ENCODE data around the gene CCDC136.

CCDC136 gene

DNA sequence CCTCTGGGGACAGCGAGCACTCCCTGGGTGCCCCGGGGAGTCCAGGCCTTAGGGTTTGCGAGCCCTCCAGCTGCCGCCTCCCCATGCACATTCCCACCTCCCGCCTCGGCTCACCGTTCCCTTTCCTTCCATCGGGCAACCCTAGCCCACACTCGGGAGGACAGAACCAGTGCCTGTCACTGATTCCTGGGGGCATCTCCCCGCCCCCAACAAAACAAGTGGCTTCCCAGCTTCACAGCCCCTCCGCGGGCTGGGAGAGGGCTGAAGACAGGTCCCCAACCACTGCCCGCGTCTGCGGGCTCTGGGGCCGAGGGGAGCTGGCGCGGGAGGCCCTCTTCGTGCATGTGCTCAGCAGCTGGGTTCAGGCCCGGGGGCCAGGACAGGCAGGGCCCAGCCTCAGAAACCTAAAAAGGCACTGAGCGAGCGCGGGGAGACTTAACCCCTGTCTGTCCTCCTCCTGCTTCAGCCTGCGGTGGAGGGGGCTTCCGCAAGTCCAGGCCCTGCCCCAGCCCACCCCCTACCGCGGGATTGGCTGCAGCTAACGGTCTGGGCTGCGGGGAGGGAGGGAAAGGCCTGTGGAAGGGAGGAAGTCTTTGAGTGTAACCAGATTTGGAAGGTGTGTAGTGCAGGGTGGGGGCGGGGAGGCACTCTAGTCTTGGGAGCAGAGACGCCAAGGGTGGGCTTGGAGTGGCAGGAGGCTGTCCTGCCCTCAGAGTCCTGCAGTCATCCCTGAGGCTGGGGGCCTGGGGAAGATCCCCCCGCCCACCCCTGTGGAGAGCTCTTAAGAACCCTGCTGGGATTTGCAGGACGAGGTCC, 39.6 kb downstream of the CCDC136 start:
- DNase-seq = peak in 2 of 58 donors; percentile 11 to 13

DNA sequence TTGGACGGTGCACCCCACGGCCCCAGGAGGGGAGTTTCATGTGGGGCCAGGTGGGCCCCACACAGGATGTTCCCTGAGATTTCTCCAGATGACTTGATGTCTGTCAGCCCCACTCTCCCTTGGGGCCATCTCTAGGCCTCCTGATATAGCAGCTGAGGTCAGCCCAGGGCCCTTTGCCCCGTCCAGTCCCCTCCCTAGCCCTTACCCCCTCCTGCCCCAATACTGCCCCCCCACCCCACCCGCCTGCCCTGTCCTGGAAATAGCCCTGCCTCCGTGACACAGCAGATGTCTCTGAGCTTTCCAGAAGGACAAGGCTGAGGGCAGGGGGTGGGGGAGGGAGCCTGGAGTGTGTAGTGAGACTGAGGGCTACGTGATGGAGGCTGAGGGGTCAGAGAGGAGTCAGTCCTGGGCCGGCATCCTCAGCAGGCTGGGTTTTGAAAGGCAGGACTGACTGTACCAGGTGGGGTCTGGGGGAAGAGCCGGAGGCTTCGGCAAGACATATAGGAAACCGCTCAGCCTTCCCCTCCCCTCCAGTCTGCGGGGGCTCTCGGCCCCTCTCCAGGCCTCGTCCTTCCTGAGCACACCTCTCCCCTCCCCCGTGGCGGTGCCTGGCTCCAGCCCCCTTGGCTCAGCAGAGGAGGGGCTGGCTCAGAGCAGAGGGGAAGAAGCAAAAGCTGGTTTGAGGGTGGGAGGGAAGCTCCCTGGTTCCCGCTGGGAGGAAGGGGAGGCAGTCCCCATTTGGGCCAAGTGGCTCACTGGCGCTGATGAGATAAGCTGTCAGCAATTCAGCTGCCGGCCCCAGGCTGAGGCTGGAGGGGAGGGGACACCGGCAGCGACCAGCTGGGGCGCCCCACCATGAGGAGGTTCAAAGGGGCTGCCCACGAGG, 40.5 kb downstream of the CCDC136 start:
- peak in 17 of 58 donors; percentile 10 to 71 (median 50) for DNase-seq

DNA sequence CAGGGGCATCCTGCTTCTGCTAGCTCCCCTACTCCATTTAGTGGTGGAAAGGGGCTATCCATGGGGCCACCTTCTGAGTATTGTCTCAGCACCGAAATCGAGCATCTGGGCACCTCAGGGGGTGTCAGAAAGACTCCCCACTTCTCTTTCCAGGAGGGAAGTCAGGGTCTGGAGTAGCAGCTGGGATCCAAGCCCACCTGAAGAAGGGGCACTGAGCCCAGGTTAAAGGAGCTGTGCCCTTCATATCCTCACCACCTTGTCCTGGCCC, 41.0 kb downstream of the CCDC136 start:
- peak in 4 of 58 donors; percentile 52 to 61 (median 57) for DNase-seq

DNA sequence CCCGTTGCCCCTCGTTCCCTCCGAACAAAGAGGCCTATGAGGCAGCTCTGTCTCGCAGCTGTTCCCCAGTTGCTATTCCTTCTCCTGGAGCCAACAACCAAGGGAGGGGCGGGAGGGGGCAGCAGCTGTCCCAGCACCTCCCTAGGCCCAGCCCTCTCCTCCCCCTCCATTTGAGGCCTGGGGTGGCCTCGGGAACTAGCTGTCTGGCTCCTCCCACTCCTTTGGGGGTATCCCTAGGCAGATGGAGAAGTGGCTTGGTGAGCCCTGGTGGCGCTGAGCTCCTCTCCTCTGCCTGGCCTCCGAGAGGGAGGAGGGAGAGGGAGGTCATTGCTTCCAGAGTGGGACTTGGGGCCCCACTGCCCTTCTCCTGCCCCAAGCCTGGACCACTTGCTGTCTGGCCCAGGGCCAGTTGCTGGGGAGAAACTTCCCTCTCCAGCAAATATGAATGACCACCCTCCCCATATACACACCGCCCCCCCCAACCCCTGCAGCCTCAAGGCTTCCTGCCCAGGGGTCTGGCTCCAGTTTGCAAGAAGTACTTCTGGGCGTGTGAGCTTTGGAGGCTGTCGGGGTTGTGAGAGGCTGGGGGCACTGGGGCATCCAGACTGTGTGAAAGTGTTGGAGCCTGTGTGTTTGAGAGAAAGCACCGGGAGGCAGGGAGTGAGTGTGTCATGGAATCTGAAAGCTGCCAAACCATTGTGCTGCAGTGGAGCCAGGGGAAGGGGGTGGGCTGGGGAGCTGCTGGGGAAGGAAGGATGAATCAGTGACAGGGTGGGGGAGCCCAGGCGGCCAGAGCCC, 41.6 kb downstream of the CCDC136 start:
- DNase-seq = peak in 54 of 58 donors; percentile 22 to 91 (median 64)

DNA sequence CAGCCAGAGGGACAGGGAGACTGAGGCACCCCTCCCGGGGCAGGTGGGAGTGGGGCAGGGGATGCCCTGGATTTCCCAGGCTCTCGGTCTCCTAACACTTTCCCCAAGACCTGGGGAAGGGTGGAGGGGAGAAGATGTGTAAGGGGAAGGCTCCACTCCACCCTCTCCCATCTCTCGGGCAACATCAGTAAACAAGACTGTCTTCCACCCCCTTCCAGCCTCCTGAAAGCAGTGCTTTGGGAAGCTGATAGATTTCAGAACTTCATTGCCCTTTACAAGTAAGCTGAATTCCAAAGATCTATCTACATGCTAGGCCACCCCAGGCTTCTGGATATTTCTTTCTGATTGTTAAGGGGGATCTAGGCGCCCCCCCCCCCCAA, 42.2 kb downstream of the CCDC136 start:
- DNase-seq = peak in 1 of 58 donors; percentile 66

DNA sequence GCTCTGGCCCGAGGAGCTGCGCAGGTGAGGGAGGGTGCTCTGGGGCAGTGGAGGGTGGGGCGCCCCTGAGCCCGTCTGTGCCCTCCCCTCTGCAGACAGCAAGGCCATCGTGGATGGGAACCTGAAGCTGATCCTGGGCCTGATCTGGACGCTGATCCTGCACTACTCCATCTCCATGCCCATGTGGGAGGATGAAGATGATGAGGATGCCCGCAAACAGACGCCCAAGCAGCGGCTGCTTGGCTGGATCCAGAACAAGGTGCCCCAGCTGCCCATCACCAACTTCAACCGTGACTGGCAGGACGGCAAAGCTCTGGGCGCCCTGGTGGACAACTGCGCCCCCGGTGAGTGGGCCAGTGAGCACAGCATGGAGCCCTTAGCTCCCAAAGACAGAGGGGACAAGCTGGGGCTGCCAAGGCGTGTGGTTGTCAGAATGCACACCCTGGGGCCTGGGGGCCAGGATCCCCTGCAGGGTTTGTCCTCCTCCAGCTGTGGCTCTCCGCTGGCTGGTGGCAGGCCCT, 43.5 kb downstream of the CCDC136 start:
- no peak for DNase-seq

DNA sequence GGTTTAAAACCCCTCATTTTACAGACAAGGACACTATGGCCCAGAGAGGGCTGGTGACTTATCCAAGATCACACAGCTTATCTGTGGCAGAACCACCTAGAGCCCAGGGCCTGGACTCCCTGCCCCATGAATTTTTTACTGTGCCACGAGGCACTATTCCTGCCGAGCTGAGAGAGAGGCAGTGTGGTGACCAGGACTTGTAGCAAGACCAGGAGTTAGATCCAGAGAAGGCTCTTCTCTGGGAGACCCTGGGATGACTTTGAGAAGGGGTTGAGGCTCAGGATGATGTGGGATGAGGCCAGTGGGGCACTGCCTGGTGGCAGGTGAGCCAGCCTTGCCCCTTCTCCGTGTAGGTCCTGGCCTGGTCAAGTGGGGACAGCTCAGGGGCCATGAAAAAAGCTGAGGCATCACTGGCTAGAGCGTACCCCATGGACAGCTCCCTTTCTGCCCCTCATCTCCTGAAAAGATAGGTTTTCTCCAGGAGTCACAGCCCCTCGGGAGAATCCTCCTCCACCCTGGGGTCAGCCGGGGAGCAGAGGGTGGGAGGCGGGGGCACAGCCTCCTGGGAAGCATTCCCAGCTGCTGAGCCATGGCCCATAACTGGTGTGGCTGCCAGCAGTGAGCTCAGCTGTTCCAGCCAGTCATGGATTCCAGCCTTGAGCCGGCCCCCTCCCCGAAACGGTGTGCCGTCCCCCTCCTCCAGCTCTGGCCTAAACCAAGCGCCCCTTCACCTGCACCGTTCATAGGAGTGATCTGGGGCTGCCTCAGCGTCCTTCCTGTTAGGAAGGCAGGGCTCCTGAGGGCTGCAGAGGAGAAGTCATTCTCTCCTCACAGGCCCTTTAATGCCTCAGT, 44.2 kb downstream of the CCDC136 start:
- DNase-seq = peak in 25 of 58 donors; percentile 15 to 69 (median 44)

DNA sequence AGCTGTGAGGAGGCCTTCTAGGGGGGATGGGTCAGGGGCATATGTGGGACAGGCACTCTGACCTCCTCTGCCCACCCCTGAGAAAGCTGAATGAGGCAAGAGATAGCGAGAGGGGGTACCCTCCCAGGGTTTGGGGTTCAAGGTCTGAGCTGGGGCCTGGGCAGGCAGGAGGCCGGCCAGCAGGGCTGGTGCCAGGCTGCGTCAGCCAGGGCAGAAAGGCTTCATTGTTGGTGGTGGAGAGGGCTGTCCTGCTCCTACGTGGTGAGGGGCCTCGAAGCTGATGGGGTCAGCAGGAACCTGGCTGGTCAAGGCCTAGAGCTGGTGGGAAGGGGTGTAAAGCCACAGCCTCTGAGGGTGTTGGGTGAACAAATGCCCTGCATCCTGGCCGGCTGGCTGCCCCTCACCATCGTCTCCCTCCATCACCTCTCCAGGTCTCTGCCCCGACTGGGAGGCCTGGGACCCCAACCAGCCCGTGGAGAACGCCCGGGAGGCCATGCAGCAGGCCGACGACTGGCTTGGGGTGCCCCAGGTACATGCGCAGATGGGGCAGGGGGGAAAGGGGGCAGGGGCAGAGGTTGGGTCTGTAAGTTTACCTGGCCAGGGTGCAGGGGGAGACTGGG, 45.1 kb downstream of the CCDC136 start:
- peak in 37 of 58 donors; percentile 9 to 78 (median 45) for DNase-seq

DNA sequence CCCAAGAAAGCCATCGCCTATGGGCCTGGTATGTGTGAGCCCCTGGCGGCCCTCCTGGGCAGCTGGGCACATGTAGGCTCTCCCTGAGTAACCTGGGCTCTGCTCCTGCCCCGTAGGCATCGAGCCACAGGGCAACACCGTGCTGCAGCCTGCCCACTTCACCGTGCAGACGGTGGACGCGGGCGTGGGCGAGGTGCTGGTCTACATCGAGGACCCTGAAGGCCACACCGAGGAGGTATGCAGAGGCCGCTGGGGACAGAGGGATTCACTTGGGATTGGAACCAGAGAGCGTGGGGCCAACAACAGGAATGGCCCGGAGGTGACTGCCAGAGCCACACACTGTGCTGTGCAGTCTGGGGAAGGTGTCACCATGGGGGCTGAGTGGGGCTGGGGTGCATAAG, 45.8 kb downstream of the CCDC136 start:
- DNase-seq = no peak

DNA sequence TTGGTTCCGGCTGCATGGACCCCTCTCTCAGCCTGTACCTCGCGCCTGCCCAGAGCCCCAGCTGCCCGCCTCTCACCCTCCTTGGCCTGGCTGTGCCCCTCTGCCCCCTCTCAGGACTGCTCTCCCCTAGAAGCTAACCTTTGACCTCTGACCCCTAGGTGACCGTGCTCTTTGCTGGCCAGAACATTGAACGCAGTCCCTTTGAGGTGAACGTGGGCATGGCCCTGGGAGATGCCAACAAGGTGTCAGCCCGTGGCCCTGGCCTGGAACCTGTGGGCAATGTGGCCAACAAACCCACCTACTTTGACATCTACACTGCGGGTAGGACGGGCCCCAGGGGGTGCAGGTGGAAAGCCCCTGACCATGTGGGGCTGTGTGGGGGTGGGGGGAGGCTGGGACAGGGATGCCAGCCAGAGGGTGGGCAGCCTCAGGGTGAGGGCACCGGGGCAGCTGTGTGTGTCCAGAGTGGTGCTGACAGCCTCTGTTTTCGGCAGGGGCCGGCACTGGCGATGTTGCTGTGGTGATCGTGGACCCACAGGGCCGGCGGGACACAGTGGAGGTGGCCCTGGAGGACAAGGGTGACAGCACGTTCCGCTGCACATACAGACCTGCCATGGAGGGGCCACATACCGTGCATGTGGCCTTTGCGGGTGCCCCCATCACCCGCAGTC, 46.5 kb downstream of the CCDC136 start:
- no peak for DNase-seq

DNA sequence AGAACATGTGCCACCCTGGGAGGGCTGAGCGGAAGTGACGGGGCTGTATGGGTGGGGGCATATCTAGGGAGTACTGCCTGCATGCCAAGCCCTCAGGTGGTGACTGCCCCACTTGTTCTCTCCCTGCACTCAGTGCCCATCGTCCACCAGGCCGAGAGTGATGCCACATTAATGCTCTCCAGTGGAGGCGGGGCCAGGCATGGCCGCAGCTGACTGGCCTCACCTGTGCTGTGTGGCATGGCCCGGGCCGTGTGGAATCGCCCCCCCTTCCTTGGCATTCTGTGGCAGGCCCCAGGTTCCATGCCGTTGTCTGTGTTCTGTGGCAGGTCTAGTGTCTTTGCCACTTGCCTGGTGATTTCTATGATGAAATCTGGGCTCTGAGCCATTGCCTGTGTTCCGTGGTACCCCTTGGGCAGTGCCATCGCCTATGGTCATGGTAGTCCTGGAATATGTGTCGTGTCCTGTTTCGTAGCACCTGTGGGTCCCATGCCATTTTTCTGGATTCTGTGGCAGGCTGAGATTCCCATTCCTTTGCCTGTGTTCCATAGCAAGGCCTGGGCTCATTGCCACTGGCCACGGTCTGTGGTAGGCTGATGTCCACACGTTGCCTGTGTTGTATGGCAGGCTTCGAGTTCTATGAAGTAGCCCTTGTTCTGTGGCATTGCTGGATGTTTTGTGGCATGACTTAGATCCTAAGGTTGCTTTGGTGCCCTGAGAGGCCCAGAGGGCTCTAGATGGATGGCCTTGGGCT, 47.4 kb downstream of the CCDC136 start:
- DNase-seq = peak in 4 of 58 donors; percentile 6 to 26 (median 20)

DNA sequence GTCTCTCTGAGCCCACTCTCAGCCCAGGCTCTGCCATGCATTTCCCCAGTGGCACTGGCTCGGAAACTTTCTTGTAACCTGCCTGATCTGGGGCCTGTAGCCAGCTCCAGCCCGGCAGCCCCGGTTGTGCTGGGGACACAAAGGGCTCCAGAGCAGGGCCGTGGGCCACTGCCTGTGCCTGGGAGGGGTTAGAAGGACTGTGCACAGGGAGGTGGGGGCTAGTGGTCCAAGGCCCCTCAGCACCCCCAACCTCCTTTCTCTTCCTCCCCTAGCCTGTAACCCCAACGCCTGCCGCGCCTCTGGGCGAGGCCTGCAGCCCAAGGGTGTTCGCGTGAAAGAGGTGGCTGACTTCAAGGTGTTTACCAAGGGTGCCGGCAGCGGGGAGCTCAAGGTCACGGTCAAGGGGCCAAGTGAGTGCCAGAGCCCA, 48.0 kb downstream of the CCDC136 start:
- no peak for DNase-seq

DNA sequence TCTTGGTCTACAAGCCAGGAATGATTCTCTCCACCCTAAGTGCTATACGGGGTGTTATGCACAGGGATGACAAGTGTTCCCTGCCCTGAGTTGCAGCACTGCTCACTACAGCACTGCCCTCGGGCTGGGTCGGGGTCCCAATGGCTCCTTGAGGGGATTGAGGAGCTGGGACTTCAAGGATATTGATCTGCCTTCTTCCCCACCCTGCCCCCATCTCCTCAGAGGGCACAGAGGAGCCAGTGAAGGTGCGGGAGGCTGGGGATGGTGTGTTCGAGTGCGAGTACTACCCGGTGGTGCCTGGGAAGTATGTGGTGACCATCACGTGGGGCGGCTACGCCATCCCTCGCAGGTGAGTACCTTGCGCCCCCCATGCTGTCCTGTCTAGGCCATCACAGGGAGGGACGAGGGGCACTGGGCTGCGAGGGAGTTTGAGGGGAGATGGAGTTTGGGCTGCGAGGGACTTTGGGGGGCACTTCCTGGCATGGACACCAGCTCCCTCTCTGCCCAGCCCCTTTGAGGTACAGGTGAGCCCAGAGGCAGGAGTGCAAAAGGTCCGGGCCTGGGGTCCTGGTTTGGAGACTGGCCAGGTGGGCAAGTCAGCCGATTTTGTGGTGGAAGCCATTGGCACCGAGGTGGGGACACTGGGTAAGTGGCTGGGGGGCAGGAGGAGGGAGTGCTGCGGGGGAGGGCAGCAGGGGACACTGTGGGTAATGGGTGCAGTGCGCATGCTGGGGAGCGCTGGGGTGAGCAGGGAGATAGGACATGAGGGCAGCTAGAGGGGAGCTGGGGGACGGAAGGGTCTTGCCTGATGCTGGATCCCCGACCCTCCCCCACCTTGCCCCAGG, 48.8 kb downstream of the CCDC136 start:
- no peak for DNase-seq

DNA sequence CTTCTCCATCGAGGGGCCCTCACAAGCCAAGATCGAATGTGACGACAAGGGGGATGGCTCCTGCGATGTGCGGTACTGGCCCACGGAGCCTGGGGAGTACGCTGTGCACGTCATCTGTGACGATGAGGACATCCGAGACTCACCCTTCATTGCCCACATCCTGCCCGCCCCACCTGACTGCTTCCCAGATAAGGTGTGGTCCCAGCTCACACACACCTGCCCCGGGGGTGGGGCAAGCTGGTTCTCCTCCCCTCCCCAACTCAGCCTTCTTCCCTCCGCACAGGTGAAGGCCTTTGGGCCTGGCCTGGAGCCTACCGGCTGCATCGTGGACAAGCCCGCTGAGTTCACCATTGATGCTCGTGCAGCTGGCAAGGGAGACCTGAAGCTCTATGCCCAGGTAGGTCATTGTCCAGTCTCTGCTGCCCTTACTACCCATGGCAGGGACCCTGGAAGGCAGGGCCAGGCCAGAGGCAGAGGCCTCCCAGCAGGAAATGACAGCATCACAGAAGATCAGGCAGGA, 49.5 kb downstream of the CCDC136 start:
- no peak for DNase-seq

DNA sequence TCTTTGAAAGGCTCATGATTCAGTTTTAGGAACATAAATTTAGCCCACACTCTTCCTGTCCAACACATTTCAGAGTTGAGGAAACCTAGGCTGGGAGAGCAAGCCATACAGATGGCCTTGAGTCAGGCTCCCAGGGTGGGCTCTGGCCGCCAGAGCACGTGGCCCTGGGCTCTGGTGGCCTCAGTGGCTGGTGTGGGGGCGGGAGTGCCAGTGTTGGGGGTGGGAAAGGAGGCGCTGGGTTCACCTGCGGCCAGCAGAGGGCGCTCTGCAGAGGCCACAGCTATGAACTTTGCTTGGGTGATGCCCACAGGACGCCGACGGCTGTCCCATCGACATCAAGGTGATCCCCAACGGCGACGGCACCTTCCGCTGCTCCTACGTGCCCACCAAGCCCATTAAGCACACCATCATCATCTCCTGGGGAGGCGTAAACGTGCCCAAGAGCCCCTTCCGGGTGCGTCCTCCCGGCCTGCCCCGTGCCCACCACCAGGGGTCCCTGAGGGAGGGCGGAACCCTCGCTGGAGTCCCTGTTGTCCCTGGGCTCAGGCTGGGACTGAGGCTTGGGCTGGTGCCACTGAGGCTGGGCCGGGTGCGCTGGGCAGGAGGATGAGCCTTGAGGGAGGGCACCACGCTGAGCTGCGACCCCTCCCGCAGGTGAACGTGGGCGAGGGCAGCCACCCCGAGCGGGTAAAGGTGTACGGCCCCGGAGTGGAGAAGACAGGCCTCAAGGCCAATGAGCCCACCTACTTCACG, 50.3 kb downstream of the CCDC136 start:
- peak in 6 of 58 donors; percentile 11 to 34 (median 20) for DNase-seq

Measured in anterior cingulate cortex (tissue), 58 donors.